Daoy (cell line): Measurements from ENCODE around the gene CSTF1. TPM values are rescaled to one million over a fixed set of nuclear protein-coding genes. Genes with fewer than 3 reads are reported as not detected.

Experiments
- DNase-seq: peaks from one replicate; pipeline ENCODE4 v3.0.0-alpha.2; 2015; ENCODE audit warnings: low read depth
- total RNA-seq: library from RNA; depleted of rRNA; stranded (reverse); fragments of >200 nt; shearing (Covaris generic); gene quantifications from 2 replicates; pipeline ENCODE4 v1.2.3, GENCODE V29; 2014

Gene CSTF1
- total RNA-seq, 1 experiment from 2014 or later = 45.2 TPM

DNA sequence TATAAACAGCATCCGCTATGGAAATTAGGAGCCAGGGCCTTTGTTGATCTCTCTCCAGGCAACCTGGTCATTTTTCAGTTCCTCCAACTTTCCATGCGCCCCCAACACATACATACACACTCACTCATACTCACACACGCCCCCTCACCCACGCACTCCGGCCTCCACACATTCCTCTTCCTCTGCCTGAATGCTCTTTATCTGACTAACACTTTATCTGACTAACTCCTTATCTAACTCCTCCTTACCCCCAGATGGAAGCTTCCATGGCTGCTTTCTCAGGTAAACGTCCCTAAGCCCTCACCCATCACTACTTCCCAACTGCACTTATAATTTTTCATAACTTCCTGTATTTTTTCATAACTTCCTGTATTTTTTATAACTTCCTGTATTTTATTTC, 37.1 kb downstream of the CSTF1 start:
- DNase-seq = peak; percentile 67

DNA sequence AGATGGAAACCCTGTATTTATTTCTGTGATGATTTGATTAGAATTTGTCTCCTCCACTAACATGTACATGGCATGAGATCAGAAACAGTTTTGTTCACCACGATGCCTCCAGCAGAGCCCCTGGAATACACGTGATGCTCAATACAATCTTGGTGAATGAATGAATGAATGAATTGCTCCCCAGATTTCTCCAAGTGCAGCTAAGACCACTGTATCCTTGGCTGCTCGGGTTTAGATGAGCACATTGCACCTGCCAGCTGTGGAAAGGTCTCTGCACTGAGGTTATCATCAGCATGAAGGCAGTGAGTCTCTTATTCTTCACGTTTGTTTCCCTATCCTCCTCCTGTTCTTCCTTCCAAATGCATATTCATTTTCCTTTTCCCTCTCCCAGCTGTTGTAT, 37.5 kb downstream of the CSTF1 start:
- no peak for DNase-seq

DNA sequence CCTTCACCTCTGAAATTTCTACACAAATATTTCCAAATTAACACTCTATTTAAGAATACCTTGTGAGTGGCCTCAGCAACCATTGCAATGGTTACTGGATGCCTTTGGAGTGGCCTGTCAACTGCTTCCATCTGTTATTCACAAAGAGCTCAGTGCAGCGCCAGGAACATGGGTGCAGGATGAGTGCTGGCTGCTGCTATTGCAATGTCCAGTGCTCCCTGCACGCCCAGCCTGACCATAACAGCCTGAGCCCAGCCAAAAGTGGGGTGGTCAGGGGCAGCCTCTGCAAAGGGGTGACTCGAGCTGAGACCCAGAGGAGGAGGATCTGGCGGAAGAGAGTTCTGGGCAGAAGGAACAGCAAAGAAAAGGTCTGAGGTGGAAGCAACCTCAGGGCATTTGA, 38.0 kb downstream of the CSTF1 start:
- no peak for DNase-seq

GRCh38 chr20:56430957-56431356, 38.5 kb downstream of the CSTF1 start:
- DNase-seq = no peak

DNA sequence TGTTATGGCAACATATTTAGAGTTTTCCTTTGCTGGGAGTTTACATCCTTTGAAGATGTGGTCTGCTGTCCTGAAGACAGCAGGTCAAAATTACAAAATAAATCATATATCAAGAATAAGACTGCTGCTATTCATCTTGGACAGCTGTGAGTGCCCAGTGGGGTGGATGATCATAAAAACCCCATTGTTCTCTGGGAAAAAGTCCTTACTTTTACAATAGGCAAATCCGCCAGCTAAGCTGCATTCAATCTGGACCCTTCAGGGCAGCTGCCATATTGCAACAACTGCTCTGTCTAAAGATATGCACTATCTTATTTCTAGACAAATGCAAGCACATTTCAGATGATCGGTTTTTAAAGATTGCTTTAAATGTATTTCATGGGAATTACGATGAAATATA, 39.0 kb downstream of the CSTF1 start:
- no peak for DNase-seq

DNA sequence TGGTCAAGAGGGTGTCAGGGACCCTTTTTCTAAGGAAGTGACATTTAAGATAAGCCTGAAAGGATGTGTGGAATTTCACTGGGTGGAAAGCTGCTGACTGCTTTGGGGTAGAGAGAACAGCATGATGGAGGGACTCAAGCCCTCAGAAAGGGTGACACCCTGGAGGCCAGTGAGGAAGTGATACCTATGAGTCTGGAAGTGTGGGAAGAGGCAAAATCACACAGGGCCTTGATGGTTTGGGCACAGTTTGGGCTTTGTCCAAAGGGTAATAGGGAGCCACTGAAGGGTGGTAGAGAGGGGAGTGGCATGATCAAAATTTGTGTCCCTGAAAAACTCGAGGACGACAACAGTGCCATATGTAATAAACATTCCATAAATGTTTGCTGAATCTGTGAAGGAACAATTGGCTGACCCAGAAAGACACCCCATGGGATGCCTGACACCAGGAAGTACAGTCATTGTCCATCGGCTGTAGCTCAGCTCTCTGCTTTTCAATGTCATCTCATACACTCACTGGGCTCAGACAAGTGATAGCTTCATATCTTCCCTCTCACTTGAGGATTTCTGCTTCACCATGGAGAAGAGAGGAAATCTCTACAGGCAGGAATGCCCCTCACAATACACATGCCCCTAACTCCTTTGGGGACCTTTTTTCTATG, 40.9 kb downstream of the CSTF1 start:
- no peak for DNase-seq

DNA sequence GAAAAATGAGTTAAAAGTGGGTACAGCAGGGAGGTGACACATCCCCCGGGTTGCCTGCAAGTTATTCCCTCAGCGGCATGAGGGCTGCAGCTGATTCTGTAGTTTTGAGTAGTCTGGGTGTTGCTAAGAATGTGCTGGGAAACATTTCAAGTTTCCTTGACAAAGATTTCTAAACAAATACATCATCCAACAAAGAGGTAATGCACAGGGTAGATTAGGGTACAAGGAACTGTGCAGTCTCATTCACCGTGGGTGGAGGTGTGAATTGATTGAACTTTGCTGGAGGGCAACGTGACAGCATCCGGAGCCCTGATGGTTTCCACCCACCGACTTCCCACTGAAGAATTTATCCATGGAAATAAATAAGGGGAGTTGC, 41.4 kb downstream of the CSTF1 start:
- peak; percentile 23 for DNase-seq

- no peak for DNase-seq
Observed at GRCh38 chr20:56437196-56437960, 44.9 kb downstream of the CSTF1 start.

- no peak for DNase-seq
Observed at GRCh38 chr20:56438284-56438683, 45.8 kb downstream of the CSTF1 start.

DNA sequence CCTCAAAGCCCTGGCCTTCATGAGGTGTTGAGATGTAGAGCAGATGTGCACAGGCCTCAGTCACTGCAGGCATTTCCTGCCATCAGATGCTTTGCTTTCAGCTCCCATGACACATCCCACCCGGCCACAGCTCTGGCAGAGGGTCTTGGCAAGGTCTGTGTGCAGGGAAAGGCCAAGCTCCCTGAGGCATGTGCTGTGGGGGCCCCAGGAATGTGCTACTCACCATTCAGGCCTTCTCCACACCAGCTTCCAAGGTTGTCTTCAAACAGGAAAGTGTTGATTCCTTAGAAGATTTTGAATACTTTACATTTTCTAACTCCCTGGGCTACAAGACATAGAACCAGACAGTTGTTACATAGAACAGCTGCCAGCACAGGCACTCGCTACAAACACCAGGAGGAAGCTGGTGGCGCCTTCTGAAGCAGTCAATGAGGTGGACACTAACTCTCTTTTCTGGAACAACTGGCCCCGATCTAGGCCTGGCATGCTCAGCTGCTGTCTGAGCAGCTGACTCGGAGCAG, 47.4 kb downstream of the CSTF1 start:
- peak; percentile 87 for DNase-seq

DNA sequence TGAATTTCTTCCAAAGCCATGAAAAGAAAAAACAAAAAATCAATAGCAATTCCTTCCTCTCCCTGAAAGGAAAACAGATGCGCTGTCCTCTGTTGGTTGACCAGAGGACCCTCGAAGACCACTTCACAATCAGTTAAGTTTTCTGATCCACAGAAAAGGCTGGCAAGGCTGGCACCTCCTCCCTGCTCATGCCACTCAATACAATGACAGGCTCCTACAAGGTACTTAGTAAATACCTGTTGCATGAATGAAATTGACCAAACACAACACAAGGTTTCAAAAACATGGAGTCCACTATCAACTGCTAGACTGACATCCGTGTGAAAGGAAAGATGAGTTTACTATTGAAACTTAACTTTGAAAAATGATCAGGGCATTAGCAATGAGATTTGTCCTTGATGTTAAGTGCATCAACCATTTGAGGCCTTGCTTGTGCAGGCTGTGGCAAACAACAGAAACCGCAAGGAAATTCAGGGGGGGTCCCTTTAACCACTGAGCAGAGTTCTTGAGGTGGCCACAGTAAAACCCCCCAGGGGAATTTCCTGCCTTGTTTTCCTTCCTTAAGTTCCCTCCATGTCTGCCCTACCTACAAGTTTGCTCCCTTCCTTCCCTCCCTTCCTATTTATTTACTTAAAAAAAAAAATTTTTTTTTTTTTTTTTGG, 48.0 kb downstream of the CSTF1 start:
- peak; percentile 33 for DNase-seq

DNA sequence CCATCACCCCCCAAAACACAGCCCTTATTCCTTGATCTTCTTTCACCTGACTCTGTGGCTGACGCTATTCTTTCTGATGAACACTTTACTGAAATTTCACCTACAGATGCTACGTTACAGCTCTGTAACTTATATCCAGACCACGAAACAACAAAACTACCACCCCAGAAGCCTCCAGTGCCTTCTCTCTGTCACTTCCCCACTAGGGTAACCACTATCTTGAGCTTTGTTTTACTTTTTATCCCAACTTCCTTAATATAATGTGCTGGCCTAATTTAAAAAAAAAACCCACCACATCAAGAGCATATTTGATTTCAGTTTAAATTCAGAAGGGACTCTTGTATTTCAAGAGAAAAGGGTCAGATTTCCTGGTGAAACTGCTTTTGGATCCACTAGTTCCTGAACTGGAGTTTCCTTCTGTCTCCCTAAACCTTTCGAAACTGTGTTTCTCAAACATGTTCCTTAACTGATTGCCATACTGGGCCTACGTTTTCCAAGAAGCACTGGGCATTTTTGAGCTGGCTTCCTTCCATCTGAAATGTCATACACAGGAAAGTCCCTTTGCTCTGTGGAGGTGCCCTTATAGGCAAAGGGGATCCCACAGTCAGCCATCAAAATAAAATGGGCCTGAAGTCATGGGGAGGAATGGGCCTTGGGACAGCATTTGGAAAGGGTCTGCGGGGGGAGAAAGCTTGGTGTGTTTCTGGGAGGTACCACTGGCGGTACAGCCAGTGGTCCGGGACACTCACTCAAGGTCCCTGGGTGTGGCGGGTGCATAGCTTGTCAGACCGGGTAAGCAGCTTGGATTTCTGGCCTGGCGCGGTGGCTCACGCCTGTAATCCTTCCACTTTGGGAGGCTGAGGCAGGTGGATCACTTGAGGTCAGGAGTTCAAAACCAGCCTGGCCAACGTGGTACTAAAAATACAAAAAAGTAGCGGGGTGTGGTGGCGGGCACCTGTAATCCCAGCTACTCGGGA, 50.2 kb downstream of the CSTF1 start:
- peak; percentile 12 for DNase-seq

- DNase-seq = no peak
Observed at GRCh38 chr20:56443654-56444540, 51.5 kb downstream of the CSTF1 start.

GRCh38 chr20:56445130-56445529, 52.7 kb downstream of the CSTF1 start:
- DNase-seq = no peak

- DNase-seq = no peak
Observed at GRCh38 chr20:56445540-56445939, 53.1 kb downstream of the CSTF1 start.

- no peak for DNase-seq
Observed at GRCh38 chr20:56447227-56447626, 54.8 kb downstream of the CSTF1 start.

GRCh38 chr20:56449459-56449858, 57.0 kb downstream of the CSTF1 start:
- DNase-seq = no peak

DNA sequence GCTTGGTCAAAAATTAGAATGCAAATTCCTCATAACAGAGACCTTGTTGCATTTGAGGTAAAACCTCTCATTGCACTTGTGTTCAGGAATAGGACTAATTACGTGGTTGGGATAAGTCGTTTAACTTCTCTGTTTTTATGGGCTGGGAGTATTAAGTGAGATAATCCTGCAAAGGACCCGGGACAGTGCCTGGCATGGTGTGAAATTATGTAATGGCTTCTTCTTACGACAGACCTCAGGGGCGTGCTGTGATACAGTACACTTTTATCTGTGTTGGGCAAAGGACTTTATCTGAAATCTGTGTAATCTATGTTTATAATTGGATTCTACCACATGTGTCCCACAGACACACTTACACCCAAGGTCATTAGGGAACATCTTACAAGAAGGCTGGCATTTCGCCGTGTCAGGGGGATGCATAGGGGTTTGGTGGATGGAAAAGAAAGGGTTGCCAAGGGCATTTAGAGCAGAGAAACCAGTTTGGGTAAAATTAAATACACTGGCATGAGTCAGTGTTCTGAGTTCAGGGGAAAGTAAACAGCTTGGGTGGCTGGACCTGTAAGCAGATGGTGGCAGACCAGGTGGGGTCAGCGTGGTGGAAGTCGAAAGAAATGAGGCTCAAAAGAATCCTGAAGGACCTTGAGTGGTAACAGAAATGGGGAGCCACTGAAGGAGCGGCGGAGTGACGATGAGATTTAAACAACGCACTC, 58.8 kb downstream of the CSTF1 start:
- no peak for DNase-seq

GRCh38 chr20:56453352-56453751, 60.9 kb downstream of the CSTF1 start:
- no peak for DNase-seq

DNA sequence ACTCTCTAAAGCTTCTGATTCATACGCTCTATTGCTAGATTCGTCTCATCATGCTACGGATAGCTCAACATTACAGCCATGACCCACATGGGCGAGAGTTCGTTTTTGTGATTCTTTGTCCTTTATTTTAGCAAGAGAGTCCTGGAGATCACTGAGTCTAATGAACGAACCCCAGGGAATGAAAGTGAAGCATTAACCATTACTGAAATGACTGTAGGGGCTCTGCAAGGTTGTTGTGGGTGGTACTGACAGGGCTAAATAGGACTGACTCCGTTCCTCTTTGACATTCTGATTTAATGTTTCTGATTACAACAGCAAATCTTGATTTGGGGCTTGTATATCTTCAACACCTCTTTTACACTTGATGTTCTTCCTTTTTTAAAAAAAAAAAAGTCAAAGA, 62.3 kb downstream of the CSTF1 start:
- no peak for DNase-seq
